HG02798 (cell line): ENCODE data around the gene ILDR2.

ENCODE experiments used
- ATAC-seq: cut with Tn5 transposase; IDR thresholded peaks from one replicate; pipeline ENCODE4 v1.9.1; 2021; ENCODE audit warnings: mild to moderate bottlenecking; ENCODE audit not compliant: unreplicated experiment, poor library complexity

The ILDR2 gene

GRCh38 chr1:166972193-166972592 lies 3.1 kb downstream of the ILDR2 start:
- ATAC-seq = no peak

- no peak for ATAC-seq
Measured at GRCh38 chr1:166971252-166971651, 4.1 kb downstream of the ILDR2 start.

GRCh38 chr1:166969074-166969677 lies 6.2 kb downstream of the ILDR2 start:
- ATAC-seq = peak; percentile 76

- ATAC-seq = no peak
Measured at GRCh38 chr1:166960858-166961474, 14.4 kb downstream of the ILDR2 start.

- ATAC-seq = no peak
Measured at GRCh38 chr1:166956872-166957271, 18.5 kb downstream of the ILDR2 start.

GRCh38 chr1:166956057-166956850 lies 19.1 kb downstream of the ILDR2 start:
- no peak for ATAC-seq

DNA sequence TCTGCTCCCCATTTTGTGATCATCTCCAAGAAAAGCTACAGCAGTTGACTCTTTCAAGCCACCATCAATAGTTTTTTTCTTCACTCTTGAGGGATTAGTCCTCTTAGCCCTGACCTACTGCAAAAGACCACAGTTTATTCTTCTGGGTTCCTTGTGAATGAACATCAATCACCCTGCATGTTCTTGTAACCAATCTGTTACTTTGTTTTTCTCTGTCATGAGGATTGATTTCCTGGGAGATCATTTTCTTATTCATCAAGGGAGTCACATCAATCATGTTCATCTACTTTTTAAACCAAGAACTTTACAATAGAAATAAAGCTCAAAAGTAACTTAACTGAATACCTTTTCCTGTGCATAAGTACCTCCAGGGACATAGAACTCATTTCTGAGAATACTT lies 21.8 kb downstream of the ILDR2 start:
- no peak for ATAC-seq

DNA sequence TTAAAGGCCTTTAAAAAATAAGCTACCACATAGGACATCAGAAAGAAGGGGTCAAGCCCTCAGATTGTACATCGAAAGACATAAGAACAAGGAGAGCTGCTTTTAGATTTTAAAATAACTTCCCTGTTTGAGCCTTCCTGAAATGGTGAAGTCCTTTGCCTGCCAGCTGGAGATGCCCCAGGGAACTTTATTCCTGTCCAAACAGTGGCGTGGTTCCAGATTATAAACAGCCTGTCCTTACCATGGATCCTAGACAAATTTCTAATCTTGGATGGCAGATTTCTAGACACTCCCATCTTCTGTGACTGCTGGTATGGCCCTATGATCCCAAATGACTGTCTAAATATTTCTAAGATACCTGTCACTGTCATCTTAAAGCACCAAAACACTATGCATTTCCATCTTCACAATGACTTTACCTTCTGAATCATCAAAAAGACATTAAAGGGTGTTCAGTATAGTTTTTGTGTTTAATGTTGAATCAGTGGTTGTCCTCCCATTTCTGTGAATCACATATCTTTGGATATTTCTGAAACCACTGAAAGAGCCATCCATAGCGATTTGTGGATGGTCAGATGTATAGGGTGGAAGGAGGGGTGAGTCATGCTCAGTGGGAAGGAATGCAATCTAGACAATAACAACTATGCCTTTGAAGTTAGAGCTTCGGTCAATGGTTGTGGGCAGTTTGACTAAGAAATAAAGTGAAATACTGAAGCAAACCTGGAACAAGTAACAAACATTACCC lies 23.2 kb downstream of the ILDR2 start:
- no peak for ATAC-seq

DNA sequence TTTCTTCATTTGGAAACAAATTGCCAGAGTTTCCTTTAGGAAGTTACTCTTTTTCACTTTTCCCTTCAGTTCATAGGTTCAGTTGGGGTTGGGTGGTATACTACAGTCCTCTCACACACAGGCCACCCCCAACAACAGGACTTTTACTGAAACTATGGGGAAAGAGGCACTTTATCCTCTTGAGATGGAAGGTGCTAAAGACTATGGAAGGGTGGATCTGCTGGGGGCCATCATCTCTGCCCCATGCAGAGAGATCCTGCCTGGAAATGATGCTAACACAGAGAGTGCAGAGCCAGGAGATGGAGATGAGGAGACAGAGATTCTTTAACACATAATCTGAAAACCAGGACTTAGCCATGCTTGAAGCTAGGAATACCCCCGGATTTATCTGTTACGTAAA lies 24.3 kb downstream of the ILDR2 start:
- no peak for ATAC-seq

DNA sequence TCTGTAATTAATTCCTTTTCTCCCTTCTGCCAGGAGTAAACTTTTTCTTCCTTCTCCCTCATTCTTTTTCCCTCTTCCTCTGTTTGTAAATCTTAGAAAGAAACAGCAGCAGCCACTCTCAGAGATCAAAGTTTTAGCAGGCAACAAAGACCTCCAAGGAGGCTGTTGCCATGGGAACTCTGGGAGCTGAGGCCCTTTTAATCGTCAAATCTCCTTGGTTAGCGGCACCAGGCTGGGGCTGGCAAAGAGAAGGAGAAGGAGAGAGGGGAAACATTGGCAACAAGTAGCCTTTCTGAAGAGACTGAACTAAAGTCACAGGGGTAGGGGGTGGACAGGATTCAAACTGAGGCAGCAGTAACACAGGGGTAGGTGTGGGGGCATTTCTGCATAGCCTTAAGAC lies 25.2 kb downstream of the ILDR2 start:
- ATAC-seq = no peak

DNA sequence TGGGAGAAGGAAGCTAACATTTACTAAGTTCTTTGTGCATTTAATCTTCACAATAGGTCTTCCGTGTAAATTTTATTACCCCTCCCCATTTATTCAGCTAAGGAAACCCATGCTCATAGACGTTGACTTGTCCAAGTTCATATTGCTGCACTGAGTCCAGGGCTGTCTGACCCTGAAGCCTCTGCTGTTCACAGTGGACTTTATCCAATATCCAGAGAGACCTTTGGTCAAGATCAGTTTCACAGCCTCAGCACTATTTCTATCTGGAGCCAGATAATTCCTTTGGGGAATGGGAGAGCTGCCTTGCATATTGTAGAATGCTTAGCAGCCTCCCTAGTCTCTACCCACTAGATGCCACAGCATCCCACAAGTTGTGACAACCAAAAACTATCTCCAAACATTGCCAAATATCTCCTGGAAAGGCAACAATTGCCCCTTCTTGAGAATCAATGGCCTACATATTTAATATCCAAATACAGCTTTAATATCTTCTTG lies 26.4 kb downstream of the ILDR2 start:
- ATAC-seq = no peak

DNA sequence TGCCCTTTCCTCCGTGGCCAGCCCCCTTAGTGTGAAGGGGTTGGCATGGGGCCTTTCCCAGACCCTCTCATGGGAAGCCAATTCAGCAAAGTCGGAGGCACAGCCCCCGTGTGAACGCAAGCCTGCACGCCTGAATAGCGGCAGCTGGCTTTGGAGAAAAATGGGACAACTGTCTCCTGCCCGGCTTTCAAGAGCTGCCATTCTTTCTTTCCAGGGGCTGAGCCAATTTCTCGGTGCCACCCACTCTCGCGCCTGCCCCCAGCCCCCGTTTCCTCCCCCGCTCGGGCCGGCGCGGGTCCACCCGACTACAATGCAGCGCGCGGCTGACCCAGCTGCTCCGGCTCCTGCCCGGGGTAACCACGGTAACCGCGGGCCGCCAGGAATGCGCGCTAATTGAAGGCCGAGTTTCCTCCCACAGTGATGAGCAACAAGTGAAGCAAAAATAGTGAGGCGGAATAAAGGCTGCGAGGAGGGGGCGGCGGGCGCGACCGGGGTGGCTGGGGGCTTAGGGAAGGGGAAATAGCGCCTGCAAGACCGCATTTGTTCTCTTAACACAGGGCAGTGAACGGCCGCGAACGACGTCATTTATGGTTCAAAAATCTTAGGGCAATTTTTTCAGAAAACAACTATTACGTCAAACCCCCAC lies 27.8 kb downstream of the ILDR2 start:
- ATAC-seq = peak; percentile 41

DNA sequence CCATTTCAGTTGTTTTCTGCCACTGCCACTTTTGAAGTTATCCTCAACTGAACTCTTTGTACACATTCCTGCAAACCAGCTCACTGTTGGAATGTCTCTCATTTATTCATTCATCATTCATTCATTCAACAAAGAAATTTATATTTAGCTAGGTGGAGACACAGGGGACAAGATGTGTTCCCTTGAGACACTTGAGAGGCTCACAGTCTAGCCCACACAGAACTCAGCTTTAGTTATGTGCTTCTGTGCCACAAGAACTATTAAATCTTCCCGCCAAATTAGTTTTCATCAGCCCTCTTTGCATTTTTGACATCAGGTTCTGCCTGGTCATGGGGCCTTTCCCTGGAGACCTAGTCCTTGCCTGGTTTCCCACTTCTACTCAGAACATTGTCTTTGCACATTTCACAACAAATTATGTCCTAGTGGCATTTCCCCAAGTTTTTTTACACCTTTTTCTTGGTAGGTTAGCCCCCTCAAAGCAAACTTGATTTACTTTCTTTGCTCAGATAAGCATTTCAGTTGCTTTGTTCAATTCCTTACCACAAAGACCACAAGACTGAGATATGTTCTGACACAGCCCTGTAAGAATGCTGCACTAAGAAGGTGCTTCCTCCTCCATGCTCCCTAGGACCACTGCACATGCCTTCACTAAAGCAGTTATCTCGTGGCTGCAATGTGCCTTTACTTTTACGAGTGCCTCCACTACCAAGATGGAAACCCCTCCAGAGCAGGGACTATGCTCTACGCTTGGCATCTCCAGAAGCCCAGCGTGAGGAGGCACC lies 31.0 kb downstream of the ILDR2 start:
- no peak for ATAC-seq

- ATAC-seq = no peak
Measured at GRCh38 chr1:166939741-166940375, 35.5 kb downstream of the ILDR2 start.

DNA sequence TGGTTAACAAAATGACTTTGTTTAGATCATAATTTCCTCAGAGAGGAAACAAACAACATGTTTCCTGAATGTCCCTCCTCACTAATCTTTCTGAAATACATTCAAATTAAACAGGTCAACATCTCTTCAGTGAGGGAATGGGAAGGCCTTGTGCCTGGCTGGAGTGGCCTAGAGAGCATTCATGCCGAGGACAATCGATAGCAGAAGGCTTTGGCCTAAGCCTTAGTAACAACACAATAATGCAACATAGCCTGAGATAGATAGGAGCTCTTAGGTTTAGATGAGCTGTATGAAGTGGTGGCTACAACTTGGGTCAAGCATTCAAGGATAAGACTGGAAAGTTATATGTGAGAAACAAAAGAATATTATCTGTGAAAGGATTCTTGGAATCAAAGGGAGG lies 37.4 kb downstream of the ILDR2 start:
- no peak for ATAC-seq

GRCh38 chr1:166937329-166937728 lies 38.0 kb downstream of the ILDR2 start:
- no peak for ATAC-seq

DNA sequence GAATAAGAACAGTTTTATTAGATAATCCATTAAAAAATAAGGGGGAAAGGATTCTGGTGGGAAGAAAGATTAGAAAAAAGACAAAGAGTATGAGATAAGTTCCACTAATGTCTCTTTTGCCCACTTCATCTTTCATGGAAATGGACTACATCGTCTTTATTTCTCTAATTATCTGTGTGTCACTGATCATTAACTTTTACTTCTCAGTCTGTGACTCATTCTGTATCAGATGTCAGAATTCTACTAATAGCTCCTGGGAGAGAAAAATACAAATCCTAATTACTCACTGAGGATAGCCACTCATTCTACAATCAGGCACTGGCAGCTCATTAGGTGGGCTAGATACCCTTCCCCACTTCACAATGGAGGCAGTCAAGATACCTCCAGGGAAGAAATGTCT lies 41.7 kb downstream of the ILDR2 start:
- ATAC-seq = no peak

DNA sequence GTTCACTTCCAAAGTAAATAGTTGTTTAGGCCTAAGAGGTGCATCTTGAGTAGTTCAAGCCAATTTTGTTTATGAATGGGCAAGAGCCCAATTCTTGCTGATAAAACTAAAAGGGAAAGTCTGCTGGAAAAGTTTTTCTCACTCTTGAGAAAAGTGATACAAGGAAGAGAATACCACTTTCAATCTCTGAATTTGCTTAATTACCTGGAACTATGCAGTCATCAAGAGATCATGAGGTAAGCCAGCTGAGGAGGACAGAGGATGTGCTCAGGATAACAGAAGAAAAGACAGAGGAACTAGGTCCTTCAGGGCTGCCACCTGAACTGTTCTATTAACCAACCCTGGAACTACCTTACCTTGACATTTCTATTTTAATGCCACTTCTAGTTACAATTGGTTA lies 42.2 kb downstream of the ILDR2 start:
- ATAC-seq = no peak

DNA sequence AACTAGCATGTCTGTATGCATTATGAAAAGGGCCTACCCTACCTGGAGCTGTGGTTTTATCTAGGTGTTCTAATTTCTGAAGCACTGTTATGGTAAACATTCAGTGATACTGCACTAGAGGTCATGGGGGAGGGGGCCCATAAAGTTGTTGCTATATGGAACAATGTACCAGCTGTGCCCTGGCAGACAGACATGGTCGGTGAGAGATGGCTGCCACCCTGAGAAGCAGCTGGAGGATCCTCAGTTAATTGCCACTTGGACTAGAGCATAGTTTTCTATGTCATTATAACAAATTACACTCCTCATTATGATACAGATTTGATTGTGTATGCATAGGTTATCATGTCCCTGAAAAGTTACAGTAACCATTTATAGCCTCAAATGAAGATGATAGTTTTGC lies 45.4 kb downstream of the ILDR2 start:
- no peak for ATAC-seq
